Prostate gland (tissue), 2 donors: Measurements from ENCODE around the gene RSBN1L. TPM values are rescaled to one million over a fixed set of nuclear protein-coding genes. Genes with fewer than 3 reads are reported as not detected.
"Not testable (repeated sequence)": the region's sequence is repeated elsewhere in the genome, so short reads cannot be mapped to it uniquely, and the experiment has no call there.

Experiments
- DNase-seq: peaks from one replicate; pipeline ENCODE4 v3.0.0-alpha.2; 2019; ENCODE audit warnings: low spot score
- H3K27ac ChIP-seq, 2 donors: fragments of 200-600 bp; sonication (generic); 2 replicates each; pipeline ENCODE4 v1.5.1; 2017 to 2019
- H3K27me3 ChIP-seq: fragments of 200-600 bp; sonication (generic); replicated peaks from 2 replicates; pipeline ENCODE4 v1.5.1; 2019; ENCODE audit not compliant: insufficient read depth
- H3K36me3 ChIP-seq, 2 donors: fragments of 200-600 bp; sonication (generic); 1 replicate in 1 of 2; 2 replicates in 1 of 2; pipeline versions ENCODE4 v1.5.1 to v1.8.1; 2017 to 2019
- H3K4me1 ChIP-seq: fragments of 200-600 bp; sonication (generic); replicated peaks from 2 replicates; pipeline ENCODE4 v1.5.1; 2019
- H3K4me3 ChIP-seq, 2 donors: fragments of 200-600 bp; sonication (generic); 2 replicates each; pipeline ENCODE4 v1.5.1; 2017 to 2019
- H3K9me3 ChIP-seq: fragments of 200-600 bp; sonication (generic); 2 replicates; pipeline ENCODE4 v1.5.1; 2017
- POLR2A ChIP-seq: fragments of 450-650 bp; IDR thresholded peaks from one replicate; pipeline ENCODE4 v1.6.1; 2016; ENCODE audit warnings: antibody characterized with exemption, mild to moderate bottlenecking
- POLR2AphosphoS5 ChIP-seq: sonication (generic); formaldehyde crosslinking; IDR thresholded peaks from one replicate; pipeline ENCODE4 v1.6.1; 2017; ENCODE audit warnings: antibody characterized with exemption
- WGBS: methylation state at CpG from one replicate; pipeline ENCODE4 v1.1.5; 2018; 5-methylcytosine and 5-hydroxymethylcytosine counted together
- intact Hi-C: fragments of 100-400 bp; cut with DNase I; formaldehyde crosslinking; loops from one replicate; pipeline ENCODE4 v1.14.2; 2022
- total RNA-seq, 2 donors: library from RNA; depleted of rRNA; stranded (reverse); fragments of >200 nt; gene quantifications; one replicate each; pipeline ENCODE4 v1.1.0, GENCODE V29; 2016
- TF ChIP-seq, protein P1 (sequence below), 4 experiments: fragments of 200-600 bp in 2 of 4; fragments of 450-650 bp in 2 of 4; sonication (generic) in 2 of 4; IDR thresholded peaks; 1 replicate in 3 of 4; 2 replicates in 1 of 4; pipeline ENCODE4 v1.5.1; 2016 to 2019; ENCODE audit warnings: antibody characterized with exemption in 4 of 4, mild to moderate bottlenecking in 2 of 4, moderate library complexity in 2 of 4

The RSBN1L gene
- total RNA-seq, 2 donors from 2014 or later: 19.4 to 20.7 TPM

DNA sequence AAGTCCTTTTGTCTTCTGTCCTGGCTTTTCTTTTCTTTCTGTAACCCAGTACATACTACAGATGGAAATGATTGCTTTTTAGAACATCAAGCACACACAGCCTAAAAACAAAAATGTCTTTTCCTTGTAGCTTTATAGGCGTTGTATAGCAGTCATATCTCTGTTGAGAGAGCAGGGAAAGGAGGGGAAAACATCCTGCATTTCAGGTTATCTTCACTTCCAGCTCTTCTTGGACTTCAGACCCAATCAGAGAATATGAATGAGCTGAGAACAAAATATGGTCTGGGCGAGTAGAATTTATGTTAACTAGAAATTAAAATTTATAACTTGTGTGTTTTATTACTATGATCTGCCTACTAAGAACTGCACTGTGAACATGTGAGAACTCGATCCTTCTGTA is 87.3 kb downstream of the RSBN1L start:
- DNase-seq: no peak
- intact Hi-C loops: no loop called here
- 64% methylated on average over 3 of the region's 3 CpGs for WGBS
- no peaks in the 10 kb centered on the region for H3K36me3 ChIP-seq
- no peak overlapping the region for H3K4me3 ChIP-seq
- no peaks in the 10 kb centered on the region for H3K4me1 ChIP-seq
- H3K27ac ChIP-seq: no peak overlapping the region
- H3K9me3 ChIP-seq: no peaks in the 10 kb centered on the region
- H3K27me3 ChIP-seq: no peaks in the 10 kb centered on the region
- TF ChIP-seq POLR2A (no peak), POLR2AphosphoS5 (no peak)
- TF ChIP-seq, protein P1, sequence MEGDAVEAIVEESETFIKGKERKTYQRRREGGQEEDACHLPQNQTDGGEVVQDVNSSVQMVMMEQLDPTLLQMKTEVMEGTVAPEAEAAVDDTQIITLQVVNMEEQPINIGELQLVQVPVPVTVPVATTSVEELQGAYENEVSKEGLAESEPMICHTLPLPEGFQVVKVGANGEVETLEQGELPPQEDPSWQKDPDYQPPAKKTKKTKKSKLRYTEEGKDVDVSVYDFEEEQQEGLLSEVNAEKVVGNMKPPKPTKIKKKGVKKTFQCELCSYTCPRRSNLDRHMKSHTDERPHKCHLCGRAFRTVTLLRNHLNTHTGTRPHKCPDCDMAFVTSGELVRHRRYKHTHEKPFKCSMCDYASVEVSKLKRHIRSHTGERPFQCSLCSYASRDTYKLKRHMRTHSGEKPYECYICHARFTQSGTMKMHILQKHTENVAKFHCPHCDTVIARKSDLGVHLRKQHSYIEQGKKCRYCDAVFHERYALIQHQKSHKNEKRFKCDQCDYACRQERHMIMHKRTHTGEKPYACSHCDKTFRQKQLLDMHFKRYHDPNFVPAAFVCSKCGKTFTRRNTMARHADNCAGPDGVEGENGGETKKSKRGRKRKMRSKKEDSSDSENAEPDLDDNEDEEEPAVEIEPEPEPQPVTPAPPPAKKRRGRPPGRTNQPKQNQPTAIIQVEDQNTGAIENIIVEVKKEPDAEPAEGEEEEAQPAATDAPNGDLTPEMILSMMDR (IDR thresholded peaks at IDR 0.05): no peak

DNA sequence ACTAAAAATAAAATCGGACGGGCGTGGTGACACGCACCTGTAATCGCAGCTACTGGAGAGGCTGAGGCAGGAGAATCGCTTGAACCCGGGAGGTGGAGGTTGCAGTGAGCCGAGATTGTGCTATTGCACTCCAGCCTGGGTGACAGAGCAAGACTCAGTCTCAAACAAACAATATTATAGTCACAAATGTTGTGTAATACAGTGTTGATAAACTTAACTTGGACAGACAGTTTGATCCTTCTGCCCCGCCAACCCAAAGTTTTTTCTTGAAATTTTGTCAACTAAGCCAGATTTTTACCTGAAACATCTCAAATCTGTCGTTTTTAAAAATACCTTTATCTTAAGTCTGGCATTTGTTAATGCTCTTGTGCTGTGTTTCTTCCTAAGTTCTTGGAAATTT is 88.2 kb downstream of the RSBN1L start:
- DNase-seq, H3K27ac ChIP-seq, H3K4me1 ChIP-seq, H3K4me3 ChIP-seq, H3K36me3 ChIP-seq, intact Hi-C loops, H3K27me3 ChIP-seq, H3K9me3 ChIP-seq: not testable (repeated sequence)
- WGBS: 92% methylated on average over 10 of the region's 10 CpGs

DNA sequence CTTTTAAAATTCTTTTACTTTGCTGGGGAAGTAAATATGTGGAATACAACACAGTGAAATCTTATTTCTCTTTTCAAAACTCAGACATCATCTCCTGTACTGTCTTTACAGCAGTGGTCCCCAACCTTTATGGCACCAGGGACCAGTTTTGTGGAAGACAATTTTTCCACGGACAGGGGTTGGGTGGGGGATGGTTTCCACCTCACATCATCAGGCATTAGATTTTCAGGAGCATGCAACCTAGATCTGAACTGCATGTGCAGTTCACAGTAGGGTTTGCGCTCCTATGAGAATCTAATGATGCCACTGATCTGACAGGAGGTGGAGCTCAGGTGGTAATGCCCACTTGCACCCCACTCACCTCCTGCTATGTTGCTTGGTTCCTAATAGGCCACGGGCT is 89.8 kb downstream of the RSBN1L start:
- H3K4me1 ChIP-seq: peaks cover 2% of the 10 kb centered on the region
- H3K4me3 ChIP-seq: no peak overlapping the region
- no peak for TF ChIP-seq POLR2AphosphoS5
- TF ChIP-seq POLR2A: no peak
- WGBS: 92% methylated on average over 3 of the region's 3 CpGs
- H3K9me3 ChIP-seq: no peaks in the 10 kb centered on the region
- no peaks in the 10 kb centered on the region for H3K27me3 ChIP-seq
- DNase-seq: no peak
- intact Hi-C loops: no loop called here
- H3K36me3 ChIP-seq: no peaks in the 10 kb centered on the region
- no peak overlapping the region for H3K27ac ChIP-seq

GRCh38 chr7:77786741-77787140 is 90.5 kb downstream of the RSBN1L start:
- Histone ChIP-seq H3K4me1 (peaks cover 9% of the 10 kb centered on the region), H3K27me3 (no peaks in the 10 kb centered on the region), H3K36me3 (no peaks in the 10 kb centered on the region), H3K4me3 (no peak overlapping the region), H3K27ac (no peak overlapping the region), H3K9me3 (no peaks in the 10 kb centered on the region)
- no peak for DNase-seq
- intact Hi-C loops: no loop called here
- no peak for TF ChIP-seq POLR2A
- TF ChIP-seq, protein P1 (IDR thresholded peaks at IDR 0.05): no peak
- no peak for TF ChIP-seq POLR2AphosphoS5

GRCh38 chr7:77788327-77788902 is 92.2 kb downstream of the RSBN1L start:
- peaks cover 10% of the 10 kb centered on the region for H3K4me1 ChIP-seq
- WGBS: 84% methylated on average over 2 of the region's 2 CpGs
- no peaks in the 10 kb centered on the region for H3K36me3 ChIP-seq
- DNase-seq: no peak
- H3K4me3 ChIP-seq: no peak overlapping the region
- H3K9me3 ChIP-seq: no peaks in the 10 kb centered on the region
- no peaks in the 10 kb centered on the region for H3K27me3 ChIP-seq
- intact Hi-C loops: no loop called here
- TF ChIP-seq POLR2AphosphoS5: no peak
- TF ChIP-seq, protein P1 (IDR thresholded peaks at IDR 0.05): no peak
- no peak for TF ChIP-seq POLR2A
- no peak overlapping the region for H3K27ac ChIP-seq

DNA sequence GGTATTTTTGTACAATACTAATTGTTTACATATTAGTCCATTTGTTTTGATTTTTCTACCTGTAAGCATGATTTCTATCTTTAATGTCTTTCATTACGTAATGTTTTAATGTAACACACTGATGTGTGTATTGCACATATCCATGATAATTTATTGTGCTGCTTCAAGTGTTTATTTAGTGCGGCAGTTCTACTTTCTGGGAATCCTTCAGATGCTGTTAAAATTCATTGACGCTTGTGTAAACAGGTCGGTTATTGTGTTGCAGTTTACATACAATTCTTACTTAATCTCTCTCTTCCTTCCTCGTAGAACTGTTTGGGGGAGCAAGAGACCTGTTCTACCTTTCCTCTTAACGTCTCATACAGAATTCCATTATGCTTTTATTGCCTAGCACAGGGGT is 95.1 kb downstream of the RSBN1L start:
- no peak for TF ChIP-seq POLR2A
- peak; percentile 87 for TF ChIP-seq POLR2AphosphoS5
- TF ChIP-seq, protein P1 (IDR thresholded peaks at IDR 0.05): no peak
- Histone ChIP-seq H3K9me3 (no peaks in the 10 kb centered on the region), H3K36me3 (no peaks in the 10 kb centered on the region), H3K27ac (peak overlapping the region; percentile 40 to 60), H3K4me1 (peaks cover 10% of the 10 kb centered on the region), H3K27me3 (no peaks in the 10 kb centered on the region), H3K4me3 (no peak overlapping the region)
- WGBS: 26% methylated on average over 6 of the region's 6 CpGs
- peak; percentile 34 for DNase-seq
- intact Hi-C loops: no loop called here
